ENCODE data around the gene ZFAND6.

DNA sequence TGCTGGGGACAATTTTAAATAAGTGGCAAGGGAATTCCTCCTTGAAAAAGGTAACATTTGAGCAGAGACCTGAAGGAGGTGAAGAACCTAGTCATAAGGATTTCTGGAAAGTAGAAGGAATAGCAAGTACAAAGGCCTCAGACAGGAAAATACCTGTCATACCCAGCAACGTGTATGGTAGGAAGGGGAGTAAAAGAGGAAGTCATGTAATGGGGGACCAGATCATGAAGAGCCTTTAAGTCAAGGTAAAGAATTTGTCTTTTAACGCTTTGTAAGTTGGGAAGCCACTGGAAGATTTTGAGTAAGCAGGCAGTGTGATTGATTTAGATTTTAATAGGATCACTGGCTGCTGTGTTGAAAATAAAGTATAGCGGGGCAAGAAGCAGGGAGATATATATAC lies 49.9 kb downstream of the ZFAND6 start:
- TF ChIP-seq, protein P1, sequence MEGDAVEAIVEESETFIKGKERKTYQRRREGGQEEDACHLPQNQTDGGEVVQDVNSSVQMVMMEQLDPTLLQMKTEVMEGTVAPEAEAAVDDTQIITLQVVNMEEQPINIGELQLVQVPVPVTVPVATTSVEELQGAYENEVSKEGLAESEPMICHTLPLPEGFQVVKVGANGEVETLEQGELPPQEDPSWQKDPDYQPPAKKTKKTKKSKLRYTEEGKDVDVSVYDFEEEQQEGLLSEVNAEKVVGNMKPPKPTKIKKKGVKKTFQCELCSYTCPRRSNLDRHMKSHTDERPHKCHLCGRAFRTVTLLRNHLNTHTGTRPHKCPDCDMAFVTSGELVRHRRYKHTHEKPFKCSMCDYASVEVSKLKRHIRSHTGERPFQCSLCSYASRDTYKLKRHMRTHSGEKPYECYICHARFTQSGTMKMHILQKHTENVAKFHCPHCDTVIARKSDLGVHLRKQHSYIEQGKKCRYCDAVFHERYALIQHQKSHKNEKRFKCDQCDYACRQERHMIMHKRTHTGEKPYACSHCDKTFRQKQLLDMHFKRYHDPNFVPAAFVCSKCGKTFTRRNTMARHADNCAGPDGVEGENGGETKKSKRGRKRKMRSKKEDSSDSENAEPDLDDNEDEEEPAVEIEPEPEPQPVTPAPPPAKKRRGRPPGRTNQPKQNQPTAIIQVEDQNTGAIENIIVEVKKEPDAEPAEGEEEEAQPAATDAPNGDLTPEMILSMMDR (IDR thresholded peaks at IDR 0.05): no peak
- TF ChIP-seq POLR2A (IDR thresholded peaks at IDR 0.05): no peak
